ENCODE data around the gene NSMCE1. TPM values are rescaled to one million over a fixed set of nuclear protein-coding genes. Genes with fewer than 3 reads are reported as not detected.

NSMCE1 gene
- total RNA-seq, 1 experiment from 2014 or later, result 45.7 TPM

GRCh38 chr16:27286451-27286850 lies 17.9 kb upstream of the NSMCE1 start:
- TF ChIP-seq, protein P1, sequence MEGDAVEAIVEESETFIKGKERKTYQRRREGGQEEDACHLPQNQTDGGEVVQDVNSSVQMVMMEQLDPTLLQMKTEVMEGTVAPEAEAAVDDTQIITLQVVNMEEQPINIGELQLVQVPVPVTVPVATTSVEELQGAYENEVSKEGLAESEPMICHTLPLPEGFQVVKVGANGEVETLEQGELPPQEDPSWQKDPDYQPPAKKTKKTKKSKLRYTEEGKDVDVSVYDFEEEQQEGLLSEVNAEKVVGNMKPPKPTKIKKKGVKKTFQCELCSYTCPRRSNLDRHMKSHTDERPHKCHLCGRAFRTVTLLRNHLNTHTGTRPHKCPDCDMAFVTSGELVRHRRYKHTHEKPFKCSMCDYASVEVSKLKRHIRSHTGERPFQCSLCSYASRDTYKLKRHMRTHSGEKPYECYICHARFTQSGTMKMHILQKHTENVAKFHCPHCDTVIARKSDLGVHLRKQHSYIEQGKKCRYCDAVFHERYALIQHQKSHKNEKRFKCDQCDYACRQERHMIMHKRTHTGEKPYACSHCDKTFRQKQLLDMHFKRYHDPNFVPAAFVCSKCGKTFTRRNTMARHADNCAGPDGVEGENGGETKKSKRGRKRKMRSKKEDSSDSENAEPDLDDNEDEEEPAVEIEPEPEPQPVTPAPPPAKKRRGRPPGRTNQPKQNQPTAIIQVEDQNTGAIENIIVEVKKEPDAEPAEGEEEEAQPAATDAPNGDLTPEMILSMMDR (conservative IDR thresholded peaks at IDR 0.05; ENCODE audit: low read depth, low read length), result no peak
- no peak for TF ChIP-seq EZH2 (IDR thresholded peaks at IDR 0.05; ENCODE audit: borderline replicate concordance, low read depth, low read length, poor library complexity, severe bottlenecking)
- Histone ChIP-seq H3K27ac (ENCODE audit: low read depth, low read length, poor library complexity, severe bottlenecking) (no peak overlapping the region), H3K4me3 (ENCODE audit: low read depth, low read length, poor library complexity, severe bottlenecking) (no peak overlapping the region), H3K9me3 (ENCODE audit: low read depth, low read length, poor library complexity, severe bottlenecking) (no peaks in the 10 kb centered on the region), H3K4me1 (ENCODE audit: insufficient read depth, low read length, poor library complexity, severe bottlenecking) (no peaks in the 10 kb centered on the region), H3K36me3 (ENCODE audit: insufficient read depth, low read length, poor library complexity, severe bottlenecking) (no peaks in the 10 kb centered on the region), H3K27me3 (replicated peaks; ENCODE audit: insufficient read depth, low read depth, low read length, poor library complexity) (no peaks in the 10 kb centered on the region)
- no TSS peak for BruUV-seq (replicated peaks)
- intact Hi-C loops (cut with micrococcal nuclease; ENCODE audit: unreplicated experiment), result no loop called here
- ChIA-PET POLR2A (ENCODE audit: low non-redundant PET) (no interaction called here), CTCF (no interaction called here)
- no peak for DNase-seq (ENCODE audit: low spot score)

DNA sequence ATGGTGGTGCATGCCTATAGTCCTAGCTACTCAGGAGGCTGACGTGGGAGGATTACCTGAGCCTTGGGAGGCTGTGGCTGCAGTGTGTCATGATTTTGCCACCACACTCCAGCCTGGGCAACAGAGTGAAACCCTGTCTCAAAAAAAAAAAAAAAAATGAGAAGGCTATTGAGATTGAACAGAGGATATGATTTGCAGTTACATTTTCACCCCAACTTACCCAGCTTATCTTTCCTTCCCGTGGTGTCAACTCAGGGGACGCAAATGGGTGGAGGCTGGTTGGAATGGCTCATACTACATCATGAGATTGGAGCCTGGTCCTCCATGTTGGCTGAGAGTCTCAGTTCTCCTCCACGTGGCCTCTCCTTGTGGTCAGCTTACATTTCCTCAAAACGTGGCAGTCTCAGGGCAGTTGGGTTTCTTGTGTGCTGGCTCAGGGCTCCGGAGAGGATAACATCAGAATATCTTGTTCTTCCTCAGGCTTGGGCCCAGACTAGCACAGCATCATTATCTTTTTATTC lies 17.2 kb upstream of the NSMCE1 start:
- intact Hi-C loops (cut with micrococcal nuclease; ENCODE audit: unreplicated experiment), result no loop called here
- POLR2A ChIA-PET (ENCODE audit: low non-redundant PET), result no interaction called here

GRCh38 chr16:27284865-27285675 lies 16.5 kb upstream of the NSMCE1 start:
- H3K4me3 ChIP-seq (ENCODE audit: low read depth, low read length, poor library complexity, severe bottlenecking), result no peak overlapping the region
- H3K27me3 ChIP-seq (replicated peaks; ENCODE audit: insufficient read depth, low read depth, low read length, poor library complexity), result no peaks in the 10 kb centered on the region
- DNase-seq (ENCODE audit: low spot score), result no peak
- H3K4me1 ChIP-seq (ENCODE audit: insufficient read depth, low read length, poor library complexity, severe bottlenecking), result no peaks in the 10 kb centered on the region
- intact Hi-C loops (cut with micrococcal nuclease; ENCODE audit: unreplicated experiment), result no loop called here
- POLR2A ChIA-PET (ENCODE audit: low non-redundant PET), result no interaction called here
- CTCF ChIA-PET, result no interaction called here
- H3K9me3 ChIP-seq (ENCODE audit: low read depth, low read length, poor library complexity, severe bottlenecking), result no peaks in the 10 kb centered on the region
- no peak for TF ChIP-seq EZH2 (IDR thresholded peaks at IDR 0.05; ENCODE audit: borderline replicate concordance, low read depth, low read length, poor library complexity, severe bottlenecking)
- TF ChIP-seq, protein P1 (conservative IDR thresholded peaks at IDR 0.05; ENCODE audit: low read depth, low read length), result no peak
- H3K27ac ChIP-seq (ENCODE audit: low read depth, low read length, poor library complexity, severe bottlenecking), result no peak overlapping the region
- no peaks in the 10 kb centered on the region for H3K36me3 ChIP-seq (ENCODE audit: insufficient read depth, low read length, poor library complexity, severe bottlenecking)
- BruUV-seq (replicated peaks), result no TSS peak

More for the DNA sequence above, 17.2 kb upstream of the NSMCE1 start:
- CTCF ChIA-PET, result no interaction called here
- H3K4me1 ChIP-seq (ENCODE audit: insufficient read depth, low read length, poor library complexity, severe bottlenecking), result no peaks in the 10 kb centered on the region
- no peaks in the 10 kb centered on the region for H3K36me3 ChIP-seq (ENCODE audit: insufficient read depth, low read length, poor library complexity, severe bottlenecking)
- no peak overlapping the region for H3K4me3 ChIP-seq (ENCODE audit: low read depth, low read length, poor library complexity, severe bottlenecking)
- no peaks in the 10 kb centered on the region for H3K9me3 ChIP-seq (ENCODE audit: low read depth, low read length, poor library complexity, severe bottlenecking)
- BruUV-seq (replicated peaks), result no TSS peak
- TF ChIP-seq EZH2 (IDR thresholded peaks at IDR 0.05; ENCODE audit: borderline replicate concordance, low read depth, low read length, poor library complexity, severe bottlenecking), result no peak
- TF ChIP-seq, protein P1 (conservative IDR thresholded peaks at IDR 0.05; ENCODE audit: low read depth, low read length), result no peak
- DNase-seq (ENCODE audit: low spot score), result no peak
- H3K27ac ChIP-seq (ENCODE audit: low read depth, low read length, poor library complexity, severe bottlenecking), result no peak overlapping the region
- H3K27me3 ChIP-seq (replicated peaks; ENCODE audit: insufficient read depth, low read depth, low read length, poor library complexity), result no peaks in the 10 kb centered on the region

All from A673 (cell line).